RWPE2 (cell line): Measurements from ENCODE around the gene NTHL1.

Source experiments
- ATAC-seq: fragments of 200-7000 bp; cut with Tn5 transposase; 3 replicates; pipeline ENCODE4 v1.9.1; 2021; ENCODE audit warnings: low read depth
- DNase-seq: peaks from one replicate; pipeline ENCODE4 v3.0.0-alpha.2; 2020; ENCODE audit warnings: low spot score
- H3K27ac ChIP-seq: fragments of 450-650 bp; 2 replicates; pipeline ENCODE4 v1.5.1; 2017; ENCODE audit warnings: mild to moderate bottlenecking; ENCODE audit not compliant: poor library complexity, severe bottlenecking
- H3K27me3 ChIP-seq: fragments of 250-450 bp; sonication (Bioruptor Pico); 2 replicates; pipeline ENCODE4 v1.5.1; 2021; ENCODE audit warnings: mild to moderate bottlenecking, moderate library complexity; ENCODE audit not compliant: insufficient read depth, poor library complexity, severe bottlenecking
- H3K36me3 ChIP-seq: fragments of 250-450 bp; sonication (Bioruptor Pico); 2 replicates; pipeline ENCODE4 v1.5.1; 2020; ENCODE audit warnings: low read depth, mild to moderate bottlenecking, moderate library complexity
- H3K4me1 ChIP-seq: fragments of 250-450 bp; sonication (Bioruptor Pico); 2 replicates; pipeline ENCODE4 v1.5.1; 2021; ENCODE audit warnings: mild to moderate bottlenecking, moderate library complexity; ENCODE audit not compliant: insufficient read depth, poor library complexity, severe bottlenecking
- H3K4me3 ChIP-seq: fragments of 250-450 bp; sonication (Bioruptor Pico); 2 replicates; pipeline ENCODE4 v1.5.1; 2021; ENCODE audit warnings: mild to moderate bottlenecking, moderate library complexity; ENCODE audit not compliant: severe bottlenecking
- H3K9me3 ChIP-seq: fragments of 250-450 bp; sonication (Bioruptor Pico); 2 replicates; pipeline ENCODE4 v1.5.1; 2021; ENCODE audit warnings: mild to moderate bottlenecking, moderate library complexity; ENCODE audit not compliant: severe bottlenecking
- TF ChIP-seq, protein P1 (sequence below): fragments of 450-650 bp; IDR thresholded peaks from one replicate; pipeline ENCODE4 v1.5.1; 2017; ENCODE audit warnings: mild to moderate bottlenecking, moderate library complexity; ENCODE audit not compliant: poor library complexity, severe bottlenecking

NTHL1 gene

DNA sequence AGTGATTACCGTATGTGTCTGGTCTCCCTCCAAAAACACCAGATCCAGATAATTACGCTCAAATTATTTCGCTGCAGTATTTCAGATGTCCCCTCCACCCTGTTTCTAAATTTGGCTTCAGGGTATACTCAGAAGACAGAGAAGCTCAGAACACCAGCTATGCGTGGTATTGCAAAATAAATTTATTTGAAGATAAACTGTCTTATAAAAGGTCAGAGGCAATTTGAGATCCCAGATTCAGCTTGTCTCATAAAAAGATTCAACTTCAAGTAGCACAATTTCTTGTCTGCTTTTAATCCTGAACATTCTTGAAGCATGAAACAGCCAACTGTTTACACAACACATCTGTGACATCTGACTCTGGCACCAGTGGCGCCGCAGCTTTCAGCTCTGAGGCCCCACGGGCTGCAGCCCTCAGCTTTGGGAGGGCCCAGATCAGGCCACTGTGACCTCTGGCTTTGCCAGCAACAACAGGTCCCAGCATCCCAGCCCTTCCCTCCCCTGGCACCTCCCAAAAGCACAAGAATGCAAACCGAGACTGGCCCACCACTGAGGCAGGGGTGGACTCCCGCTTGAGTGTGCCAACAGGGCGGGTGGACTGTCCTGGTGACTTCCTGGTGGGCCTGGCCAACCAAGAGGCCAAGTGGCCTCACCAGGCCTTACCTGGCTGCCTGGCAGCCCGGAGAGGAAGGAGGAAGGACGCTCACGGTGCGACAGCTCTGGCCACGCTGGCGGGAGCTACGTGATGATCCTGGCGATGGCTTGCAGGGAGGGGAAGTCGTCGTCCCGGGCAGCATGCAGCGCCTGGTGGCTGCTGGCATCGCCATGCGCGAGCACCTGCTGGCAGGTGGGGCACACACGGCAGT, 49.9 kb downstream of the NTHL1 start:
- H3K4me3 ChIP-seq = no peak overlapping the region
- peaks cover 48% of the 10 kb centered on the region for H3K36me3 ChIP-seq
- no peaks in the 10 kb centered on the region for H3K27me3 ChIP-seq
- no peaks in the 10 kb centered on the region for H3K4me1 ChIP-seq
- no peak overlapping the region for H3K27ac ChIP-seq
- no peaks in the 10 kb centered on the region for H3K9me3 ChIP-seq
- ATAC-seq (no peak), DNase-seq (no peak)
- TF ChIP-seq, protein P1, sequence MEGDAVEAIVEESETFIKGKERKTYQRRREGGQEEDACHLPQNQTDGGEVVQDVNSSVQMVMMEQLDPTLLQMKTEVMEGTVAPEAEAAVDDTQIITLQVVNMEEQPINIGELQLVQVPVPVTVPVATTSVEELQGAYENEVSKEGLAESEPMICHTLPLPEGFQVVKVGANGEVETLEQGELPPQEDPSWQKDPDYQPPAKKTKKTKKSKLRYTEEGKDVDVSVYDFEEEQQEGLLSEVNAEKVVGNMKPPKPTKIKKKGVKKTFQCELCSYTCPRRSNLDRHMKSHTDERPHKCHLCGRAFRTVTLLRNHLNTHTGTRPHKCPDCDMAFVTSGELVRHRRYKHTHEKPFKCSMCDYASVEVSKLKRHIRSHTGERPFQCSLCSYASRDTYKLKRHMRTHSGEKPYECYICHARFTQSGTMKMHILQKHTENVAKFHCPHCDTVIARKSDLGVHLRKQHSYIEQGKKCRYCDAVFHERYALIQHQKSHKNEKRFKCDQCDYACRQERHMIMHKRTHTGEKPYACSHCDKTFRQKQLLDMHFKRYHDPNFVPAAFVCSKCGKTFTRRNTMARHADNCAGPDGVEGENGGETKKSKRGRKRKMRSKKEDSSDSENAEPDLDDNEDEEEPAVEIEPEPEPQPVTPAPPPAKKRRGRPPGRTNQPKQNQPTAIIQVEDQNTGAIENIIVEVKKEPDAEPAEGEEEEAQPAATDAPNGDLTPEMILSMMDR = no peak

DNA sequence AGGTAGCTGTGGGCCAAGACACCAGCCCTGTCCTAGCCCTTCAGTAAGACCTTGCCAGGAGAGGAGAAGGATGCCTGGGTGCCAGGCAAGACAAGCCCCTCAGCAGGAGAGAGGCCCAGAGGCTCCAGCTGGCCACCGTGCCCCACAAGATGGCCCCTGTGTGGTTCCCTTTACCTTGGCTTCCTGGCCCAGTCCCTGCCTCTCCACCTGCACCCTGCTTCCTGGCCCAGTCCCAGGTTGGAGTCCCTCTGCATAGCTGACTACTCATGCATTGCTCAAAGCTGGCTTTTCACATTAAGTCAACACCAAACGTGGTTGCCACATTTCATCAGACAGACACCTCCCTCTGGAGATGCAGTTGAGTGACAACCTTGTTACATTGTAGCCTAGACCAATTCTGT, 53.9 kb downstream of the NTHL1 start:
- TF ChIP-seq, protein P1 = no peak
- ATAC-seq = peak; percentile 66
- peaks cover 2% of the 10 kb centered on the region for H3K4me1 ChIP-seq
- no peak for DNase-seq
- H3K36me3 ChIP-seq = peaks cover 10% of the 10 kb centered on the region
- H3K4me3 ChIP-seq = no peak overlapping the region
- peak overlapping the region; percentile 21 for H3K27ac ChIP-seq
- no peaks in the 10 kb centered on the region for H3K9me3 ChIP-seq
- H3K27me3 ChIP-seq = peaks cover 5% of the 10 kb centered on the region

DNA sequence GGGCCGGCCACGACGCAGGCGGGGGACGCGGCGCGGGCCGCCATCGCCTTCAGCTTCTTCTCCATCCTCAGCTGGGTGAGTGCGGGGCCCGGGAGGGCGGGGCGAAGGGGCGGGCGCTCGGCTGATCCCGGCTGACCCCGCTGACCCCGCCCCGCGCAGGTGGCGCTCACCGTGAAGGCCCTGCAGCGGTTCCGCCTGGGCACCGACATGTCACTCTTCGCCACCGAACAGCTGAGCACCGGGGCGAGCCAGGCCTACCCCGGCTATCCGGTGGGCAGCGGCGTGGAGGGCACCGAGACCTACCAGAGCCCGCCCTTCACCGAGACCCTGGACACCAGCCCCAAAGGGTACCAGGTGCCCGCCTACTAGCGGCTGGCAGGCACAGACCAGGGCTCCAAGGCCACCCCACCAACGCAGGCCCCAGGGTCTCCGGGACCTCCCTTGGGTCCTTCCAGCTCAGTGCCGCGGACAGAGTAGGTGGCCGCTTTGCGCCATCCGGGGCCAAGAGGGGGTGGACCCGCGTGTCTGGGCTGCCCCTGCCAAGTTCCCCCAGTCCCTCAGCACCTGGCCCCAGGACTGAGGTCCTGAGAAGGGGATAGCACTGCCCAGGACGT, 54.8 kb downstream of the NTHL1 start:
- H3K4me1 ChIP-seq = peaks cover 2% of the 10 kb centered on the region
- H3K4me3 ChIP-seq = no peak overlapping the region
- TF ChIP-seq, protein P1 = no peak
- no peak for ATAC-seq
- no peaks in the 10 kb centered on the region for H3K9me3 ChIP-seq
- peaks cover 5% of the 10 kb centered on the region for H3K27me3 ChIP-seq
- DNase-seq = no peak
- H3K27ac ChIP-seq = no peak overlapping the region
- peaks cover 10% of the 10 kb centered on the region for H3K36me3 ChIP-seq

DNA sequence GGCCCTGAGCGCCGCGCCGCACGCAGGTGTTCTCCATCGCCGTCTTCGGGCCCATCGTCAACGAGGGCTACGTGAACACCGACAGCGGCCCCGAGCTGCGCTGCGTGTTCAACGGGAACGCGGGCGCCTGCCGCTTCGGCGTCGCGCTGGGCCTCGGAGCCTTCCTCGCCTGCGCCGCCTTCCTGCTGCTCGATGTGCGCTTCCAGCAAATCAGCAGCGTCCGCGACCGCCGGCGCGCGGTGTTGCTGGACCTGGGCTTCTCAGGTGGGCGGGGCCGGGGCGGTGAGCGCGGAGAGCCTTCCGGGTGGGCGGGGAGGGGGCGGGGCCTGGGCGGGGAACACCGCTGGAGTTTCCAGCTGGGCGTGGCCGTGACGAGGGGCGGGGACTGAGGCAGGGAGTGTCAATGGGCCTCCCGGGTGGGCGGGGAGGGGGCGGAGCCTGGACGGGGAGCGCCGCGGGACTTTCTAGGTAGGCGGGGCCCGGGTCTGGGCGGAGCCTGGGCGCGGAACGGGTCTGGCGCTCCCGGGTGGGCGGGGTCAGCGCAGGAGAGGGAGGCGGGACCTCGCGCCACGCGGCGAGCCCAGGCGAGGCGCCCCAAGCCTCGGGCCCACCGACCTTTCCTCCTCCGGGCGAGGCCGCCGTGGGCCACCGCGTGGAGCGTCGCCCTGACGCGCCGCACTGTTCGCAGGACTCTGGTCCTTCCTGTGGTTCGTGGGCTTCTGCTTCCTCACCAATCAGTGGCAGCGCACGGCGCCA, 55.5 kb downstream of the NTHL1 start:
- H3K9me3 ChIP-seq = no peaks in the 10 kb centered on the region
- H3K4me3 ChIP-seq = no peak overlapping the region
- H3K36me3 ChIP-seq = peaks cover 6% of the 10 kb centered on the region
- peak; percentile 95 for DNase-seq
- H3K4me1 ChIP-seq = peaks cover 2% of the 10 kb centered on the region
- TF ChIP-seq, protein P1 = no peak
- no peak overlapping the region for H3K27ac ChIP-seq
- peaks cover 5% of the 10 kb centered on the region for H3K27me3 ChIP-seq
- ATAC-seq = peak; percentile 55
